ENCODE measurements around the gene GLTPD2. TPM values are rescaled to one million over a fixed set of nuclear protein-coding genes. Genes with fewer than 3 reads are reported as not detected.
A peak's percentile ranks its signal among the peaks of the same experiment; 100 is the strongest.

Gene GLTPD2
- total RNA-seq, 1 donor from 2014 or later, result not detected

DNA sequence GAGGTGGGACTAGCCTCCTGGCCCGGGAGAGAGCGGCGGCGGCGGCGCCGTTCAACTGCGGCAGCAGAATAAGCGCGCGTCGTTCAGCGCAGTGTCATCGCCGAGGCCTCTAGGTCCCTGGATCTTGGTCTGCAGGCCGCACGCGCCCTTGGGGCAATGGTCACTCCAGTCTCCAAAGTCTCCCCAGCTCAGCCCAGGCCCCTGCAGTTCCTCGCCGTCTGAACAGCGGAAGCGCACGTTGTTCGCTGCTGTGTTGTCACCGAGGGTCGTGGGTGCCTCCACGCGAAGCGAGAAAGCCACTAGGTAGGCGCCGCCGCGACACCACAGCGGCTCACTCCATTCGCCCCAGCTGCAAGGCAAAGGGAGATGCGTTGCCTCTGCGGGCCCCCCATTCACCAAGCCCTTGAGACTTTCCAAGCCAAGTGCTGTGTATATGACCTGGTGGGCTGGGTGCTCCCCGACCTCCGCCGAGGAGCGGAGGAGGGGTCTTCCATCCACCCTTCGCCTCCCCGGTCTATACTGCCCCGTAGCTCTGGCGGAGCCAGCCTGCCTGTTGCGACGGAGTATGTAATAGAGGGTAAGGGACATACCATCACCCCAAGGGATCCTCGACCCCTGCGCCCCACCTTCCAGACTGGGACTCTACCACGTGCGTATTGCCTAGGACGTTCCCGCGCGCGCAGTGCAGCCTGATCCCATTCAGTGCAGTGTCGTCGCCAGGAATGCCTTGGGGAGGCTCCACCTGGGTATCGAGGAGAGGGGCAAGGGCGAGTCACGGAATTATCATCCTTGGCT lies 3.3 kb upstream of the GLTPD2 start:
- H3K4me1 Mint-ChIP-seq, result peaks cover 18% of the 10 kb centered on the region
- no peaks in the 10 kb centered on the region for H3K9me3 Mint-ChIP-seq
- intact Hi-C loops (cut with micrococcal nuclease), result loop anchor here (5.0 kb wide), 2 partner anchors 38 to 143 kb away; partner anchors contain the start of gene ALOX15
- H3K27me3 Mint-ChIP-seq, result peaks cover 60% of the 10 kb centered on the region
- H3K4me3 Mint-ChIP-seq, result peak overlapping the region; percentile 59
- no peaks in the 10 kb centered on the region for H3K36me3 Mint-ChIP-seq (ENCODE audit: low read depth)
- no peak overlapping the region for H3K27ac Mint-ChIP-seq
- DNase-seq, result peak; percentile 68

DNA sequence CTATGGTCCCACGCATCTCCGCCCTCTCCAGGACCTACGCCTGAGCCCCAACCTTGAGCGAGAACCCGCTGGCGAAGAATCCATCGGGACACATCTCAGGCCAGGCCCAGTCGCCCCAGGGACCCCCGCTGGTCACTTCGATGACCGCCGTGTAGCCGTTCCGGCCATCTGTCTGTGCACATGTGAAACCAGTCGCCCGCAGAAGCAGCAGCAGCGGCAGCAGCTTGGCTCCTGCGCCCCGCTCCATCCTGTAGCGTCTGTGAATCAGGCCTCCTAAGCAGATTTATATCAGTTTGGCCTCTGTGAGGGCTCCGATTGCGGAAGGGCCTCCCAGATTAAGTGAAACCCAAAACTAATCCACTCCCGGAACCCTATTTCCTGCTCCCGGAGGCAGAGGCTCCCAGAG lies 2.7 kb upstream of the GLTPD2 start, which contains the start of gene VMO1:
TSS of gene VMO1 (minus strand) at position 259 of the 406 bp plus-strand sequence. CDS start at position 247, 12 bp downstream.
- DNase-seq, result peak; percentile 66
- no peaks in the 10 kb centered on the region for H3K9me3 Mint-ChIP-seq
- no peaks in the 10 kb centered on the region for H3K36me3 Mint-ChIP-seq (ENCODE audit: low read depth)
- intact Hi-C loops (cut with micrococcal nuclease), result loop anchor here (5.0 kb wide), 2 partner anchors 39 to 144 kb away; partner anchors contain the start of gene ALOX15
- H3K27ac Mint-ChIP-seq, result no peak within 1 kb of the TSS
- H3K4me3 Mint-ChIP-seq, result peak within 1 kb of the TSS; percentile 59
- H3K27me3 Mint-ChIP-seq, result peaks cover 56% of the 10 kb centered on the region
- peaks cover 21% of the 10 kb centered on the region for H3K4me1 Mint-ChIP-seq

DNA sequence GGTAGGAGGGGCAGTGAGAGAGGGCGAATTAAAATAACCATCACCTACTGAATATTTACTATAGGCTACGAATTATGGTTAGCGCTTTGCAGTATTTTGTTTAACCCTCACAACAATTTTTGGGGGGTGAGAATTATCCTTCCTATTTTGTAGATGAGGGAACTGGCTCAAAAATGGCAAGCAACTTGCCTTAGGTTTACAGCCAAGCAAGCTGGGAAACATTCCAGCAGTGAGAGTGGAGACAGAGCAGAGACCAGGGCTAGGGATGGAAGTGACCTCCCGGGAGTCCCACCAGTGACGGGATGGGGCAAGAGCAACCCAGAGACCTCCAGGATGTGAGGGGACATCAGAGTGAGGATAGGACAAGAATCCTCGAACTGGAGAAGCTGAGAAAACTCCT lies 2.2 kb upstream of the GLTPD2 start:
- H3K4me3 Mint-ChIP-seq, result no peak overlapping the region
- no peak overlapping the region for H3K27ac Mint-ChIP-seq
- DNase-seq, result no peak
- H3K36me3 Mint-ChIP-seq (ENCODE audit: low read depth), result no peaks in the 10 kb centered on the region
- H3K4me1 Mint-ChIP-seq, result peaks cover 21% of the 10 kb centered on the region
- H3K9me3 Mint-ChIP-seq, result no peaks in the 10 kb centered on the region
- peaks cover 56% of the 10 kb centered on the region for H3K27me3 Mint-ChIP-seq
- intact Hi-C loops (cut with micrococcal nuclease), result loop anchor here (5.0 kb wide), 2 partner anchors 39 to 144 kb away; partner anchors contain the start of gene ALOX15

DNA sequence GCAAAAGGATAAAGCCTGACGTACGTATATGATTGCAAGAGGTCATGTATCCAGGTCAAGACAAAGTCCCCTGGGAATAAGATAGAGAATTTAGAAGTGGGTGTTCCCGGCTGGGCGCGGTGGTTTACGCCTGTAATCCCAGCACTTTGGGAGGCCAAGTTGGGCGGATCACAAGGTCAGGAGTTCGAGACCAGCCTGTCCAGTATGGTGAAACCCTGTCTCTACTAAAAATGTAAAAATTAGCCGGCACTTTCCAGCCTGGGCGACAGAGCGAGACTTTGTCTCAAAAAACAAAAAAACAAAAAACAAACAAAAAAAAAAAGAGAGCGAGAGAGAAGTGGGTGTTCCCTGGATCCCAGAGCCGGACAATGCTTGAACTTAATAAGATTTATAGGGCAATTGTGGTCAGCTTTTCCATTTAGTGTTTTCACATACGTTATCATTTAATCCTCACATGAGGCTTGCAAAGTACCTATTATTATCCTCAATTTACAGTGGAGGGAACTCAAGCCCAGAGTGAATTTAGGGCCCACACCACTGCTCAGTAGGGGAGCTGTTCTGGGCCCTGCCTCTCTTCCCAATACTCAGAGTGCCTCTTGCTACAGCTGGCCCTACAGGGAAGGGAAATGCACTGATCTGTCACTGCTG lies 481 bp upstream of the GLTPD2 start:
- peaks cover 48% of the 10 kb centered on the region for H3K27me3 Mint-ChIP-seq
- H3K27ac Mint-ChIP-seq, result peak overlapping the region; percentile 6
- peak overlapping the region; percentile 64 for H3K4me3 Mint-ChIP-seq
- intact Hi-C loops (cut with micrococcal nuclease), result loop anchor here (2.0 to 5.0 kb wide), 3 partner anchors 41 to 146 kb away; partner anchors contain the start of genes ALOX15 and CHRNE
- DNase-seq, result no peak
- no peaks in the 10 kb centered on the region for H3K36me3 Mint-ChIP-seq (ENCODE audit: low read depth)
- H3K4me1 Mint-ChIP-seq, result peaks cover 15% of the 10 kb centered on the region
- no peaks in the 10 kb centered on the region for H3K9me3 Mint-ChIP-seq

DNA sequence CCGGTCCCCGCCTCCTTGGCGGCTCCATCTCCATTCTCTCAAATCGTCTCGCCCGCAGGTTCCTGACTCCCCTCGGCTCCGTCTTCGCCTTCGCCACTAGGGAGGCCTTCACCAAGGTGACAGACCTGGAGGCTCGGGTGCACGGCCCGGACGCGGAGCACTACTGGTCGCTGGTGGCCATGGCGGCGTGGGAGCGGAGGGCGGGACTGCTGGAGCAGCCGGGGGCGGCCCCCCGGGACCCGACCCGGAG lies 862 bp downstream of the GLTPD2 start:
- peak overlapping the region; percentile 46 for H3K27ac Mint-ChIP-seq
- H3K27me3 Mint-ChIP-seq, result peaks cover 38% of the 10 kb centered on the region
- no peaks in the 10 kb centered on the region for H3K36me3 Mint-ChIP-seq (ENCODE audit: low read depth)

DNA sequence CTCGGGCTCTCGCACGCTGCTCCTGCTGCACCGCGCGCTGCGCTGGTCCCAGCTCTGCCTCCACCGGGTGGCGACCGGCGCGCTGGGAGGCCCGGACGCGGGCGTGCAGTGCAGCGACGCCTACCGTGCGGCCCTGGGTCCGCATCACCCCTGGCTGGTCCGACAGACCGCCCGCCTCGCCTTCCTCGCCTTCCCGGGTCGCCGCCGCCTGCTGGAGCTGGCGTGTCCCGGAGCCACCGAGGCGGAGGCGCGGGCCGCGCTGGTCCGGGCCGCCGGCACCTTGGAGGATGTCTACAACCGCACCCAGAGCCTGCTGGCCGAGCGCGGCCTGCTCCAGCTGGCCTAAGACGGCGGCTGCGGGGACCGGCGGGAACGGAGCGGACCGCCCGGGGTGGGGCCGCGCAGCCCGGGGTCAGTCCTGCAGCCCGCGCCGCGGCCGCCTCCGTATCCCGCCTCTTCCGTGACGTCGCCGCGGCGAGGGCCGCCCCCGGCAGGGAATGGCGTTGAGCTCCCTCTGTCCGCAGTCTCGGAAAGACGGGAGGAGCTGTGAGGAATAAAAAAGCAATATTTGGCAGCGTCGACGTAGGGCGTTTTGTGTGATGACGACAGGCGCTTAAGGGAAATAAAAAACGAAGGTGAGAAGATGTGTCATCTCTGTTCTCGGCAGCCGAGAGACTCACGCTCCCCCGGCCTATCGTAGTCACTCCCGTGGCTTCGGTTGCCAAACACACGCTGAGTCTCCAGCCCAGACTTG lies 1.4 kb downstream of the GLTPD2 start:
- Mint-ChIP-seq H3K4me1 (peaks cover 15% of the 10 kb centered on the region), H3K36me3 (ENCODE audit: low read depth) (no peaks in the 10 kb centered on the region), H3K27ac (peak overlapping the region; percentile 97), H3K27me3 (peaks cover 36% of the 10 kb centered on the region), H3K4me3 (peak overlapping the region; percentile 91), H3K9me3 (no peaks in the 10 kb centered on the region)
- intact Hi-C loops (cut with micrococcal nuclease), result loop anchor here (1.0 to 10.0 kb wide), 8 partner anchors 17 to 175 kb away; partner anchors contain the start of genes ALOX15, ARRB2, CHRNE and MED11
- DNase-seq, result peak; percentile 96

More for the DNA sequence above, 862 bp downstream of the GLTPD2 start:
- no peak for DNase-seq
- peaks cover 15% of the 10 kb centered on the region for H3K4me1 Mint-ChIP-seq
- no peaks in the 10 kb centered on the region for H3K9me3 Mint-ChIP-seq
- peak overlapping the region; percentile 91 for H3K4me3 Mint-ChIP-seq
- intact Hi-C loops (cut with micrococcal nuclease), result loop anchor here (2.0 to 5.0 kb wide), 3 partner anchors 42 to 147 kb away; partner anchors contain the start of genes ALOX15 and CHRNE

DNA sequence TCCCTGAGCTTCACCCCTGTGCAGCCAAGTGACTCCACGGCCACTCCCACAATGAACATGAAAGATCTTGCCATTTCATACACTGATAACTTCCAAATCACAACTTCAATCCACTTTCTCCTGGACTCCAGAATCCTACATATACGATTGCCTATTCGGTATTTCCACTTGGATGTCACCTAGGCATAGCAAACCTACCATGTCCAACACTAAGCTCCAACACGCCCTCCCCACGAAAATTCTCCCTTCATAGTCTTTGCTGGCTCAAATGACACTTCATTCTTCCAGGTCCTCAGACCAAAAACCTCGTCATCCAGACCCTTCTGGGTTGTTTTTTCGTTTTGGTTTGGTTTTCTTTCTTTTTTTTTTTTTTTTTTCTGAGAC lies 1.9 kb downstream of the GLTPD2 start:
- Mint-ChIP-seq H3K9me3 (no peaks in the 10 kb centered on the region), H3K36me3 (ENCODE audit: low read depth) (no peaks in the 10 kb centered on the region), H3K27me3 (peaks cover 32% of the 10 kb centered on the region), H3K4me3 (peak overlapping the region; percentile 91), H3K27ac (peak overlapping the region; percentile 97), H3K4me1 (peaks cover 14% of the 10 kb centered on the region)
- intact Hi-C loops (cut with micrococcal nuclease), result loop anchor here (1.0 to 10.0 kb wide), 5 partner anchors 16 to 174 kb away; partner anchors contain the start of genes ARRB2, MED11, MINK1 and PLD2
- no peak for DNase-seq

DNA sequence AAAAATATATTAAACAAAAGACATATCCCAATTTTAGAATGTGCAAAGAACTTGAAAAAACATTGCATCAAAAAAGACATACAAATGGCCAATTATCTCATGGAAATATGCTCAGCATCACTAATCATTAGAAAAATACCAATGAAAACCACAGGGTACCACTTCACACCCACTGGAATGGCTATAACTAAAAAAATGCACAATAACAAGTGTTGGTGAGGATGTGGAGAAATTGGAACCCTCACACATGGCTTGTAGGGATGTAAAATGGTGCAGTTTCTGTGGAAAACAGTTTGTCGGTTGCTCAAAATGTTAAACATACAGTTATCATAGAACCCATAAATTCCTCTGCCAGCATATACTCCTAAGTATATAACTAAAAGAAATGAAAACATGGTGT lies 6.4 kb downstream of the GLTPD2 start:
- Mint-ChIP-seq H3K36me3 (ENCODE audit: low read depth) (peaks cover 18% of the 10 kb centered on the region), H3K9me3 (no peaks in the 10 kb centered on the region), H3K27ac (peak overlapping the region; percentile 98), H3K27me3 (peaks cover 5% of the 10 kb centered on the region), H3K4me1 (peaks cover 18% of the 10 kb centered on the region), H3K4me3 (peak overlapping the region; percentile 99)
- intact Hi-C loops (cut with micrococcal nuclease), result loop anchor here (10.0 kb wide), 1 partner anchor 170 kb away; the partner anchor contains the start of gene SPAG7
- no peak for DNase-seq

DNA sequence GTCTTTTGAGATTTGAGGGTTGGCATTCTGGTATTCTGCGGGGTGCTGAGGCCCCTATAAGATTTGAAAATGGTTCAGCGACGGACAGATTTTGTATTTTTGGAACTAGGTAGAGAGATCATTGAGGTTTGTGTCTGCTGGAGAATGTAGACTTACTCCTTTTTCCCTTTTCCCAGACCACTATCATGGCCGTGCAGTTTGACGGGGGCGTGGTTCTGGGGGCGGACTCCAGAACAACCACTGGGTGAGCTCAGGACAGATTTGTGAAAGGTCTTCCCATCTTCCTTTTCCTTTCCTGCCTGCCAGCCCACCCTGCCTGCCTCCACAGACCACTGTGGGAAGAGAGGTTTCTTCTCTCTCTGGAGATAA lies 7.8 kb downstream of the GLTPD2 start:
- intact Hi-C loops (cut with micrococcal nuclease), result loop anchor here (1.0 to 10.0 kb wide), 2 partner anchors 11 to 168 kb away; partner anchors contain the start of genes PLD2 and SPAG7
- H3K4me1 Mint-ChIP-seq, result peaks cover 21% of the 10 kb centered on the region
- no peaks in the 10 kb centered on the region for H3K9me3 Mint-ChIP-seq
- peak; percentile 77 for DNase-seq
- H3K36me3 Mint-ChIP-seq (ENCODE audit: low read depth), result peaks cover 24% of the 10 kb centered on the region
- peak overlapping the region; percentile 98 for H3K27ac Mint-ChIP-seq
- peaks cover 5% of the 10 kb centered on the region for H3K27me3 Mint-ChIP-seq
- peak overlapping the region; percentile 99 for H3K4me3 Mint-ChIP-seq

DNA sequence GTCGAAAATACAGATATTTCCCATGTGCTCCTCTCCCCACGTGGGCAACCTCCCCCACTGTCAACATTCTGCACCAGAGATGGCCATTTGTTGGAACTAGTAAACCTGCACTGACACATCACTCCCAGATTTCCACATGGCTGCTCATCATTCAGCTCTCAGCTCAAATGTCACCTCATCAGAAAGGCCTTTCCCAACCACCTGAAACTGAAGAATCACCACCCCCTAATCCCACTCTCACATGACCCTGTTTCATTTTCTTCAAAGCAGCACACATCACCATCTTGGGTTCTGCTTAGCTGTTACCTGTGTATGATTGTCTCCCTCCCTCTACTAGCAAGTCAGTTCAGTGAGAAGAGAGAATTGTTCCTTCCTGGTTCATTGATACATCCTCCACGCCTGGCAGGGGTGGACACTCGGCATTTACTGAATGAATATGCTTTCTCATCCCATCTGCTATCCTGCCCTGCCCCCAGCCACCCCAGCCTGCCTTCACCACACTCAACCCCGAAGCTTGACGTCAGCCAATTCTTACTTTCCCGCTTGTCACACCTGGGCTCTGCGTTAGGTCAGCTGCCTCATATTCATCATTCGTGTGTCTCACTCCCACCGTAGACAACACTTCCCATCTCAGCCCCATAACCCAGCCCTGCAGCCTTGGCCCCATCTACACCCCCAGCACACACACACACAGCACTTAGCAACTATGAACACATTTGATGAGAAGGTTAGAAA lies 11.9 kb downstream of the GLTPD2 start:
- peak overlapping the region; percentile 9 for H3K27ac Mint-ChIP-seq
- H3K36me3 Mint-ChIP-seq (ENCODE audit: low read depth), result peaks cover 24% of the 10 kb centered on the region
- no peaks in the 10 kb centered on the region for H3K27me3 Mint-ChIP-seq
- no peak for DNase-seq
- intact Hi-C loops (cut with micrococcal nuclease), result no loop called here
- H3K9me3 Mint-ChIP-seq, result no peaks in the 10 kb centered on the region
- H3K4me1 Mint-ChIP-seq, result peaks cover 19% of the 10 kb centered on the region
- no peak overlapping the region for H3K4me3 Mint-ChIP-seq

DNA sequence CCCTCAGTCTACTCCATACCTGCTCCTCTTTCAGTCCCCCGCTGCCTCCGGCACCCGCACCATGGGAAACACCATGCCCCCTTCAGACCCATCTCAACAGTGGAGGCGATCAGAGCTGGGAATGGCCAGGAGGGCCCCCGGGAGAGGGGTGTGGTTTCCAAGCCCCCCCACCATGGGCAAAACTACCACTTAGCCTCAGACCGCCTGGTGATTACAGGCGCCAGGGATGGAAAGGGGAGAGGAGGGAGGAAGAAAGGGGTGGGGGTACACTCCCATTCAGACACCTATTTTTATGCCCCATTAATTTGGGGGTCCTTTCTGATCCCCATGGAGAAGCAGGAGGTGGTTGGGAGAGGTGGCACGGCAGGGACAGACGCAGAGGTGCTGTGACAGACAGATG lies 13.5 kb downstream of the GLTPD2 start, which contains the start of gene C17orf114:
TSS of gene C17orf114 (minus strand) at position 101 of the 400 bp plus-strand sequence.
- Mint-ChIP-seq H3K36me3 (ENCODE audit: low read depth) (peaks cover 19% of the 10 kb centered on the region), H3K9me3 (no peaks in the 10 kb centered on the region), H3K4me3 (no peak within 1 kb of the TSS), H3K27ac (no peak within 1 kb of the TSS), H3K4me1 (peaks cover 11% of the 10 kb centered on the region), H3K27me3 (no peaks in the 10 kb centered on the region)
- DNase-seq, result no peak
- intact Hi-C loops (cut with micrococcal nuclease), result no loop called here

DNA sequence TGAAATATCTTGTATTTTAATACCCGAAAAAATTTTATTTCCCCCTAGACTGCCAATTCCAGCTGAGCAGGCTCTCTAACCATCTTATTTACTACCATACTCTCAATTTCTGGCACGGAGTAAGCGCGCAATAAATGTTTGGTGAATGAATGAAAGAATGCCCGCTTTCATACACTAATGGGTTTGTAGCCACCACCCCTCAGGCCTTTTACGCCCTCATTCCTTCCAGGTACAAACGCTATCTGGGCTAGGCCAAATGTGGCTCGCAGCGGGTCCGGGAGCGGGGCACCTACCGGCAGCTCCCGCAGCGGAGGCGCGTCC lies 17.7 kb downstream of the GLTPD2 start:
- peaks cover 11% of the 10 kb centered on the region for H3K36me3 Mint-ChIP-seq (ENCODE audit: low read depth)
- intact Hi-C loops (cut with micrococcal nuclease), result loop anchor here (2.0 kb wide), 1 partner anchor 16 kb away; no protein-coding TSS in a partner anchor
- H3K27me3 Mint-ChIP-seq, result no peaks in the 10 kb centered on the region
- H3K27ac Mint-ChIP-seq, result no peak overlapping the region
- peaks cover 10% of the 10 kb centered on the region for H3K4me1 Mint-ChIP-seq
- peak overlapping the region; percentile 76 for H3K4me3 Mint-ChIP-seq
- no peak for DNase-seq
- no peaks in the 10 kb centered on the region for H3K9me3 Mint-ChIP-seq
